ENCODE data around the gene CEMIP.

DNA sequence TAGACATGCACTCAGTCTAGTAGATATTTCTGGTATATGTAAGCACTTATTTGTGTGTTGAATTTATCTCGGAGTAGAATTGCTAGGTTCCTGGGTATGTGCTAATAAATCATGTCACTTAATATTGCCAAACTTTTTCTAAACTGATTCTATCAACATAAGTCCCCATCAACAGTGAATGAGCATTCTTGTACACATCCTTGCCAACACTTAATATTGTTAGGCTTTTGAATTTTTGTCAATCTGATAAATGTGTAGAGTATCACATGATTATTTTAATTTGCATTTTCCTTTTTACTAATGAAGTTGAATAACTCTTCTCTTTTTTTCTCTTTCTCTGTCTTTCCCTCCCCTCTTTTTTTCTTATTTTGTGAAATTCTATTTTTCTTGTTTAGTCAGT, 33.3 kb upstream of the CEMIP start:
- TF ChIP-seq, protein P1, sequence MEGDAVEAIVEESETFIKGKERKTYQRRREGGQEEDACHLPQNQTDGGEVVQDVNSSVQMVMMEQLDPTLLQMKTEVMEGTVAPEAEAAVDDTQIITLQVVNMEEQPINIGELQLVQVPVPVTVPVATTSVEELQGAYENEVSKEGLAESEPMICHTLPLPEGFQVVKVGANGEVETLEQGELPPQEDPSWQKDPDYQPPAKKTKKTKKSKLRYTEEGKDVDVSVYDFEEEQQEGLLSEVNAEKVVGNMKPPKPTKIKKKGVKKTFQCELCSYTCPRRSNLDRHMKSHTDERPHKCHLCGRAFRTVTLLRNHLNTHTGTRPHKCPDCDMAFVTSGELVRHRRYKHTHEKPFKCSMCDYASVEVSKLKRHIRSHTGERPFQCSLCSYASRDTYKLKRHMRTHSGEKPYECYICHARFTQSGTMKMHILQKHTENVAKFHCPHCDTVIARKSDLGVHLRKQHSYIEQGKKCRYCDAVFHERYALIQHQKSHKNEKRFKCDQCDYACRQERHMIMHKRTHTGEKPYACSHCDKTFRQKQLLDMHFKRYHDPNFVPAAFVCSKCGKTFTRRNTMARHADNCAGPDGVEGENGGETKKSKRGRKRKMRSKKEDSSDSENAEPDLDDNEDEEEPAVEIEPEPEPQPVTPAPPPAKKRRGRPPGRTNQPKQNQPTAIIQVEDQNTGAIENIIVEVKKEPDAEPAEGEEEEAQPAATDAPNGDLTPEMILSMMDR (IDR thresholded peaks at IDR 0.05), result no peak
- TF ChIP-seq RCOR1 (IDR thresholded peaks at IDR 0.05; ENCODE audit: low read length) (no peak), GABPA (IDR thresholded peaks at IDR 0.05; ENCODE audit: low read depth) (no peak), SIN3A (IDR thresholded peaks at IDR 0.05; ENCODE audit: borderline replicate concordance, low read depth, low read length) (no peak), RFX5 (IDR thresholded peaks at IDR 0.05; ENCODE audit: low read length) (no peak)
